K562 (cell line): ENCODE measurements around the gene LASP1NB.

Source experiments
- ATAC-seq: fragments of 200-7000 bp; cut with Tn5 transposase; 3 replicates; pipeline ENCODE4 v1.9.1; 2020; ENCODE audit warnings: moderate library complexity
- BruUV-seq: library from RNA; stranded (reverse); fragments of 400-500 nt; replicated peaks from 2 replicates; lab custom pipeline; 2021; lab: Mats Ljungman, UMichigan
- CTCF ChIA-PET: fragments of 300-600 bp; formaldehyde crosslinking; extraction: SDS; loops from one replicate; lab custom pipeline; 2021; ENCODE audit warnings: low intra/inter-chr PET ratio; lab: Yijun Ruan, JAX
- POLR2A ChIA-PET: fragments of 300-600, 350-650 bp; sonication (Branson Sonifier 250); formaldehyde crosslinking; extraction: SDS; loops from one replicate; lab custom pipeline; 2021; ENCODE audit warnings: antibody characterized with exemption, inconsistent platforms; lab: Yijun Ruan, JAX
- DNase-seq, 4 experiments: peaks; one replicate each; pipeline versions ENCODE4 v3.0.0 to v3.0.0-alpha.2; 2011 to 2018; ENCODE audit warnings: low spot score in 3 of 4, mixed read lengths in 3 of 4; ENCODE audit errors: extremely low read depth in 1 of 4
- FAIRE-seq: peaks from 2 replicates; lab custom pipeline; 2011; peaks lifted over from hg19 to GRCh38; lab: Jason Lieb, UNC
- H2AFZ ChIP-seq: 2 replicates; pipeline ENCODE4 v1.6.0; 2011; ENCODE audit warnings: low read depth, low read length, control low read depth, inconsistent platforms
- H3K27ac ChIP-seq: fragments of 200-600 bp; 3 replicates; pipeline ENCODE4 v1.8.0; 2011; ENCODE audit warnings: low read depth, mild to moderate bottlenecking, control low read depth, inconsistent platforms, low read length, moderate library complexity, mixed read lengths; ENCODE audit errors: extremely low read depth
- H3K27me3 ChIP-seq, 2 experiments: fragments of 300-600 bp in 1 of 2; 2 replicates in 1 of 2; 3 replicates in 1 of 2; pipeline versions ENCODE4 v1.6.0 to v1.8.0; 2011; ENCODE audit warnings: inconsistent platforms in 2 of 2, low read length in 2 of 2, mild to moderate bottlenecking in 1 of 2, mixed read lengths in 1 of 2, moderate library complexity in 1 of 2; ENCODE audit not compliant: control insufficient read depth in 2 of 2, insufficient read depth in 2 of 2
- H3K36me3 ChIP-seq: fragments of 300-600 bp; 3 replicates; pipeline ENCODE4 v1.8.0; 2011; ENCODE audit warnings: mild to moderate bottlenecking, low read length, inconsistent platforms; ENCODE audit not compliant: control insufficient read depth, insufficient read depth
- H3K4me1 ChIP-seq, 2 experiments: fragments of 200-600 bp in 1 of 2; replicated peaks in 1 of 2; 2 replicates in 1 of 2; 3 replicates in 1 of 2; pipeline versions ENCODE4 v1.5.1 to v1.8.0; 2011; ENCODE audit warnings: inconsistent platforms in 2 of 2, low read length in 2 of 2, mild to moderate bottlenecking in 1 of 2, mixed read lengths in 1 of 2, moderate library complexity in 1 of 2; ENCODE audit not compliant: control insufficient read depth in 2 of 2, insufficient read depth in 2 of 2
- H3K4me2 ChIP-seq: 2 replicates; pipeline ENCODE4 v1.6.1; 2011; ENCODE audit warnings: low read length, control low read depth, inconsistent platforms, mixed read lengths; ENCODE audit not compliant: insufficient read depth
- H3K4me3 ChIP-seq: fragments of 200-600 bp; sonication (generic), shearing (Covaris generic); 2 replicates; pipeline ENCODE4 v1.5.1; 2016; ENCODE audit warnings: control low read depth, inconsistent platforms
- H3K79me2 ChIP-seq: fragments of 200-600 bp; 3 replicates; pipeline ENCODE4 v1.8.0; 2011; ENCODE audit warnings: low read length, inconsistent platforms; ENCODE audit not compliant: control insufficient read depth, insufficient read depth
- H3K9ac ChIP-seq, 2 experiments: 2 replicates each; pipeline versions ENCODE4 v1.6.0 to v1.6.1; 2011; ENCODE audit warnings: low read depth in 2 of 2, low read length in 2 of 2, control low read depth in 1 of 2, inconsistent platforms in 1 of 2, mild to moderate bottlenecking in 1 of 2, mixed read lengths in 1 of 2; ENCODE audit not compliant: insufficient read depth in 1 of 2
- H3K9me1 ChIP-seq: one replicate; pipeline ENCODE4 v1.6.0; 2011; ENCODE audit warnings: inconsistent platforms, mild to moderate bottlenecking, low read length, moderate library complexity; ENCODE audit not compliant: control insufficient read depth, insufficient read depth
- H3K9me3 ChIP-seq: replicated peaks from 2 replicates; pipeline ENCODE4 v1.5.1; 2011; ENCODE audit warnings: low read depth, low read length, inconsistent platforms; ENCODE audit not compliant: control insufficient read depth, insufficient read depth
- H4K20me1 ChIP-seq: replicated peaks from 2 replicates; pipeline ENCODE4 v1.6.1; 2011; ENCODE audit warnings: low read length, inconsistent platforms, mixed read lengths; ENCODE audit not compliant: control insufficient read depth, insufficient read depth
- MCM7 ChIP-seq, 2 experiments: fragments of 450-650 bp; IDR thresholded peaks; 2 replicates each; pipeline ENCODE4 v1.6.1; 2016 to 2018
- NCOR1 ChIP-seq: fragments of 450-650 bp; IDR thresholded peaks from 2 replicates; pipeline ENCODE4 v1.6.1; 2016; ENCODE audit warnings: mild to moderate bottlenecking, moderate library complexity
- RBFOX2 ChIP-seq: fragments of 200-400 bp; formaldehyde crosslinking; IDR thresholded peaks from 2 replicates; pipeline ENCODE4 v1.6.1; 2017; ENCODE audit warnings: low read depth, mild to moderate bottlenecking, low read length, moderate library complexity
- SIX5 ChIP-seq, 2 experiments: IDR thresholded peaks; 2 replicates each; pipeline ENCODE4 v1.6.1; 2011; ENCODE audit warnings: low read length in 2 of 2, borderline replicate concordance in 1 of 2, low read depth in 1 of 2, mild to moderate bottlenecking in 1 of 2, moderate library complexity in 1 of 2; ENCODE audit not compliant: insufficient read depth in 1 of 2
- USF2 ChIP-seq: sonication (generic); formaldehyde crosslinking; IDR thresholded peaks from 2 replicates; pipeline ENCODE4 v1.5.0; 2020; ENCODE audit warnings: missing genetic modification reagents
- ZFP36 ChIP-seq: fragments of 150-350 bp; IDR thresholded peaks from 2 replicates; pipeline ENCODE4 v1.6.1; 2018; ENCODE audit warnings: low read length, low read depth; ENCODE audit not compliant: partially characterized antibody
- ZNF165 ChIP-seq: fragments of 250-450 bp; sonication (Bioruptor Pico); IDR thresholded peaks from 2 replicates; pipeline ENCODE4 v1.4.0; 2020; ENCODE audit warnings: borderline replicate concordance
- ZNF408 ChIP-seq: fragments of 250-450 bp; sonication (Bioruptor Pico); IDR thresholded peaks from 2 replicates; pipeline ENCODE4 v1.4.0; 2020; ENCODE audit warnings: low read depth, mild to moderate bottlenecking, moderate library complexity
- WGBS: fragments of 100-300 bp; shearing (Covaris generic); methylation state at CpG from one replicate; pipeline ENCODE4 v1.1.6; 2016; ENCODE audit warnings: low coverage, mixed read lengths; ENCODE audit not compliant: insufficient coverage; ENCODE audit errors: missing lambda C conversion rate; 5-methylcytosine and 5-hydroxymethylcytosine counted together
- in situ Hi-C: fragments of 300-500 bp; cut with MboI; formaldehyde crosslinking; loops from 4 replicates; pipeline ENCODE4 v1.15.0; 2018; ENCODE audit warnings: inconsistent platforms, mixed read lengths
- intact Hi-C: fragments of 100-400 bp; cut with micrococcal nuclease; formaldehyde crosslinking; loops from 2 replicates; pipeline ENCODE4 v1.14.2; 2022
- TF ChIP-seq, protein P1 (sequence below): sonication (generic); formaldehyde crosslinking; IDR thresholded peaks from 2 replicates; pipeline ENCODE4 v1.8.0; 2022; ENCODE audit warnings: mild to moderate bottlenecking, missing genetic modification reagents
- TF ChIP-seq, protein P2 (sequence below): sonication (generic); formaldehyde crosslinking; IDR thresholded peaks from 2 replicates; pipeline ENCODE4 v1.8.0; 2023; ENCODE audit warnings: missing genetic modification reagents, mild to moderate bottlenecking, borderline replicate concordance
- TF ChIP-seq, protein P3 (sequence below): fragments of 450-650 bp; conservative IDR thresholded peaks from 2 replicates; pipeline ENCODE4 v1.6.1; 2016; ENCODE audit warnings: missing genetic modification characterization, low read depth, mild to moderate bottlenecking, control low read depth, missing compliant biosample characterization
- TF ChIP-seq, protein P4 (sequence below), 2 experiments: fragments of 250-450 bp in 1 of 2; fragments of 450-650 bp in 1 of 2; sonication (Bioruptor Pico) in 1 of 2; IDR thresholded peaks; 2 replicates each; pipeline versions ENCODE4 v1.6.1 to v1.8.0; 2016 to 2021; ENCODE audit warnings: mild to moderate bottlenecking in 2 of 2, moderate library complexity in 2 of 2, missing compliant biosample characterization in 1 of 2, missing genetic modification characterization in 1 of 2

LASP1NB gene

DNA sequence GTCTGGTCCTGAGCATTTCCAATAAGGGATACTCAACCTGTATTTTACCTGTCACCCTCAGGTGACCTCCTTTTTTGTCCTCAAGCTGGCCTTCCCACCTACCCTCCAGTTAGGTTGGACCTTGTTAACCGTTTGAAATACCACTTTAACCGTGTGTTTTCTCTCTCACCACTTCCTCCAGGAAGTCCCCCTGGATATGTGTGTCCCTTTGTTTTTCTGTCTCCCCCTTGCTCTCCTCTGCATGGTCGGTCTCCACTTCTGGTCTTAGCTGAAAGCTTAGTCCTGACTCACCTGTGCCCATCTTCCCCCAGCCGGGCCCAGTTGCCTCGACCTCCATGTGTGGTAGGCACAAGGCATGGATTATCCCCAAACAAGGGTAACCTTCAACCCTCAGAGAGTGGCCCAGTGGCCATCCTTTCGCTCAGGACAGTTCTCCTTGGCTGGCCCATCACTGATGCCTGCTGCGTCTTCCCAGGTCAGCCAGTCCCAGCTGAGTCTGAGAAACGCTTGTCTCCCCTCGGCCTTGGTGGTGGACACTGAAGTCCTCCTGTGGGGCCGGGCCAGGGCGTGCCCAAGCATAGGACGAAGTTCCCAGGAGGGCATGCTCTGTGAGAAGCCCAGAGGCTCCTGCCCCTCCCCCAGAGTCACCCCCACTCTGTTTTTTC lies 35.5 kb upstream of the LASP1NB start:
- ChIA-PET CTCF (no interaction called here), POLR2A (no interaction called here)
- FAIRE-seq, result no peak

More for the DNA sequence above, 35.5 kb upstream of the LASP1NB start:
- H3K27ac ChIP-seq, result no peak overlapping the region
- peaks cover 34% of the 10 kb centered on the region for H4K20me1 ChIP-seq
- ATAC-seq (no peak), DNase-seq (no peak)
- TF ChIP-seq RBFOX2 (0 out of 2 replicates have a peak, but pooled peaks have one; percentile 6), ZFP36 (peak; percentile 85), ZNF408 (no peak), MCM7 (IDR thresholded peaks at IDR 0.05) (no peak), SIX5 (IDR thresholded peaks at IDR 0.05; ENCODE audit: borderline replicate concordance in 1 of 2, insufficient read depth in 1 of 2, low read depth in 1 of 2, low read length in 2 of 2) (no peak), ZNF165 (CRISPR knock-in tag) (no peak), USF2 (no peak), NCOR1 (no peak)
- TF ChIP-seq, protein P1, sequence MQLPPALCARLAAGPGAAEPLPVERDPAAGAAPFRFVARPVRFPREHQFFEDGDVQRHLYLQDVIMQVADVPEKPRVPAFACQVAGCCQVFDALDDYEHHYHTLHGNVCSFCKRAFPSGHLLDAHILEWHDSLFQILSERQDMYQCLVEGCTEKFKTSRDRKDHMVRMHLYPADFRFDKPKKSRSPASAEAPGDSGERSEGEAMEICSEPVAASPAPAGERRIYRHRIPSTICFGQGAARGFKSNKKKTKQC (CRISPR knock-in tag), result no peak
- TF ChIP-seq, protein P2, sequence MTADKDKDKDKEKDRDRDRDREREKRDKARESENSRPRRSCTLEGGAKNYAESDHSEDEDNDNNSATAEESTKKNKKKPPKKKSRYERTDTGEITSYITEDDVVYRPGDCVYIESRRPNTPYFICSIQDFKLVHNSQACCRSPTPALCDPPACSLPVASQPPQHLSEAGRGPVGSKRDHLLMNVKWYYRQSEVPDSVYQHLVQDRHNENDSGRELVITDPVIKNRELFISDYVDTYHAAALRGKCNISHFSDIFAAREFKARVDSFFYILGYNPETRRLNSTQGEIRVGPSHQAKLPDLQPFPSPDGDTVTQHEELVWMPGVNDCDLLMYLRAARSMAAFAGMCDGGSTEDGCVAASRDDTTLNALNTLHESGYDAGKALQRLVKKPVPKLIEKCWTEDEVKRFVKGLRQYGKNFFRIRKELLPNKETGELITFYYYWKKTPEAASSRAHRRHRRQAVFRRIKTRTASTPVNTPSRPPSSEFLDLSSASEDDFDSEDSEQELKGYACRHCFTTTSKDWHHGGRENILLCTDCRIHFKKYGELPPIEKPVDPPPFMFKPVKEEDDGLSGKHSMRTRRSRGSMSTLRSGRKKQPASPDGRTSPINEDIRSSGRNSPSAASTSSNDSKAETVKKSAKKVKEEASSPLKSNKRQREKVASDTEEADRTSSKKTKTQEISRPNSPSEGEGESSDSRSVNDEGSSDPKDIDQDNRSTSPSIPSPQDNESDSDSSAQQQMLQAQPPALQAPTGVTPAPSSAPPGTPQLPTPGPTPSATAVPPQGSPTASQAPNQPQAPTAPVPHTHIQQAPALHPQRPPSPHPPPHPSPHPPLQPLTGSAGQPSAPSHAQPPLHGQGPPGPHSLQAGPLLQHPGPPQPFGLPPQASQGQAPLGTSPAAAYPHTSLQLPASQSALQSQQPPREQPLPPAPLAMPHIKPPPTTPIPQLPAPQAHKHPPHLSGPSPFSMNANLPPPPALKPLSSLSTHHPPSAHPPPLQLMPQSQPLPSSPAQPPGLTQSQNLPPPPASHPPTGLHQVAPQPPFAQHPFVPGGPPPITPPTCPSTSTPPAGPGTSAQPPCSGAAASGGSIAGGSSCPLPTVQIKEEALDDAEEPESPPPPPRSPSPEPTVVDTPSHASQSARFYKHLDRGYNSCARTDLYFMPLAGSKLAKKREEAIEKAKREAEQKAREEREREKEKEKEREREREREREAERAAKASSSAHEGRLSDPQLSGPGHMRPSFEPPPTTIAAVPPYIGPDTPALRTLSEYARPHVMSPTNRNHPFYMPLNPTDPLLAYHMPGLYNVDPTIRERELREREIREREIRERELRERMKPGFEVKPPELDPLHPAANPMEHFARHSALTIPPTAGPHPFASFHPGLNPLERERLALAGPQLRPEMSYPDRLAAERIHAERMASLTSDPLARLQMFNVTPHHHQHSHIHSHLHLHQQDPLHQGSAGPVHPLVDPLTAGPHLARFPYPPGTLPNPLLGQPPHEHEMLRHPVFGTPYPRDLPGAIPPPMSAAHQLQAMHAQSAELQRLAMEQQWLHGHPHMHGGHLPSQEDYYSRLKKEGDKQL (CRISPR knock-in tag), result no peak
- TF ChIP-seq, protein P3, sequence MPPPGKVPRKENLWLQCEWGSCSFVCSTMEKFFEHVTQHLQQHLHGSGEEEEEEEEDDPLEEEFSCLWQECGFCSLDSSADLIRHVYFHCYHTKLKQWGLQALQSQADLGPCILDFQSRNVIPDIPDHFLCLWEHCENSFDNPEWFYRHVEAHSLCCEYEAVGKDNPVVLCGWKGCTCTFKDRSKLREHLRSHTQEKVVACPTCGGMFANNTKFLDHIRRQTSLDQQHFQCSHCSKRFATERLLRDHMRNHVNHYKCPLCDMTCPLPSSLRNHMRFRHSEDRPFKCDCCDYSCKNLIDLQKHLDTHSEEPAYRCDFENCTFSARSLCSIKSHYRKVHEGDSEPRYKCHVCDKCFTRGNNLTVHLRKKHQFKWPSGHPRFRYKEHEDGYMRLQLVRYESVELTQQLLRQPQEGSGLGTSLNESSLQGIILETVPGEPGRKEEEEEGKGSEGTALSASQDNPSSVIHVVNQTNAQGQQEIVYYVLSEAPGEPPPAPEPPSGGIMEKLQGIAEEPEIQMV (tag), result no peak
- TF ChIP-seq, protein P4, sequence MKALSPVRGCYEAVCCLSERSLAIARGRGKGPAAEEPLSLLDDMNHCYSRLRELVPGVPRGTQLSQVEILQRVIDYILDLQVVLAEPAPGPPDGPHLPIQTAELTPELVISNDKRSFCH (CRISPR knock-in tag; IDR thresholded peaks at IDR 0.05), result no peak
- TF ChIP-seq, protein P4 (tag; IDR thresholded peaks at IDR 0.05), result no peak
- in situ Hi-C loops, result no loop called here
- H3K79me2 ChIP-seq, result peaks cover 17% of the 10 kb centered on the region; the same call in 2 of the 3 replicates
- intact Hi-C loops, result no loop called here
- H3K4me1 ChIP-seq, result peaks cover 20 to 30% of the 10 kb centered on the region in 2 experiments; a peak in 4 of 5 replicates
- BruUV-seq, result no TSS peak
- no peaks in the 10 kb centered on the region for H3K27me3 ChIP-seq
- no peak overlapping the region for H3K4me3 ChIP-seq
- no peaks in the 10 kb centered on the region for H3K9me3 ChIP-seq
- H3K36me3 ChIP-seq, result peaks cover 89% of the 10 kb centered on the region; the same call in 2 of the 3 replicates
- peaks cover 6% of the 10 kb centered on the region for H3K9me1 ChIP-seq
- 86% methylated on average over 12 of the region's 12 CpGs for WGBS
- H3K9ac ChIP-seq, result peak overlapping the region in 1 of 2 experiments; percentile 77; a peak in 2 of 4 replicates
- H2AFZ ChIP-seq, result no peak overlapping the region
- H3K4me2 ChIP-seq, result no peak overlapping the region
